IPS-15b (cell line): ENCODE data around the gene ZNF207.
"Not testable (repeated sequence)": the region's sequence is repeated elsewhere in the genome, so short reads cannot be mapped to it uniquely, and the experiment has no call there.

Source experiments
- H3K27me3 ChIP-seq: one replicate; pipeline ENCODE4 v1.6.1; 2013; ENCODE audit warnings: low read length; ENCODE audit not compliant: control insufficient read depth, insufficient read depth
- H3K36me3 ChIP-seq: one replicate; pipeline ENCODE4 v1.6.1; 2013; ENCODE audit warnings: low read length; ENCODE audit not compliant: control insufficient read depth, insufficient read depth
- H3K4me1 ChIP-seq: one replicate; pipeline ENCODE4 v1.6.1; 2013; ENCODE audit warnings: mild to moderate bottlenecking, low read length; ENCODE audit not compliant: control insufficient read depth, insufficient read depth
- H3K4me3 ChIP-seq: one replicate; pipeline ENCODE4 v1.5.1; 2013; ENCODE audit warnings: low read depth, low read length
- H3K9ac ChIP-seq: one replicate; pipeline ENCODE4 v1.6.1; 2013; ENCODE audit warnings: low read depth, mild to moderate bottlenecking, low read length
- H3K9me3 ChIP-seq: one replicate; pipeline ENCODE4 v1.6.1; 2013; ENCODE audit warnings: mild to moderate bottlenecking, low read length; ENCODE audit not compliant: control insufficient read depth, insufficient read depth

Gene ZNF207

GRCh38 chr17:32318071-32318470, 31.9 kb upstream of the ZNF207 start:
- H3K36me3 ChIP-seq = peaks cover 2% of the 10 kb centered on the region
- H3K27me3 ChIP-seq = no peaks in the 10 kb centered on the region
- H3K4me3 ChIP-seq = no peak overlapping the region
- H3K9ac ChIP-seq = no peak overlapping the region
- H3K4me1 ChIP-seq = no peaks in the 10 kb centered on the region
- no peaks in the 10 kb centered on the region for H3K9me3 ChIP-seq

GRCh38 chr17:32319548-32319905, 30.4 kb upstream of the ZNF207 start:
- H3K4me3 ChIP-seq = no peak overlapping the region
- H3K9ac ChIP-seq = no peak overlapping the region
- no peaks in the 10 kb centered on the region for H3K27me3 ChIP-seq
- peaks cover 10% of the 10 kb centered on the region for H3K4me1 ChIP-seq
- H3K36me3 ChIP-seq = peaks cover 2% of the 10 kb centered on the region
- no peaks in the 10 kb centered on the region for H3K9me3 ChIP-seq

GRCh38 chr17:32320080-32320479, 29.9 kb upstream of the ZNF207 start:
- H3K9ac ChIP-seq, H3K4me1 ChIP-seq, H3K4me3 ChIP-seq, H3K36me3 ChIP-seq, H3K9me3 ChIP-seq, H3K27me3 ChIP-seq: not testable (repeated sequence)

GRCh38 chr17:32320847-32321246, 29.1 kb upstream of the ZNF207 start:
- peaks cover 2% of the 10 kb centered on the region for H3K36me3 ChIP-seq

GRCh38 chr17:32323046-32323445, 26.9 kb upstream of the ZNF207 start:
- Histone ChIP-seq H3K27me3 (no peaks in the 10 kb centered on the region), H3K36me3 (peaks cover 2% of the 10 kb centered on the region), H3K9ac (no peak overlapping the region), H3K4me3 (no peak overlapping the region), H3K9me3 (no peaks in the 10 kb centered on the region), H3K4me1 (peaks cover 10% of the 10 kb centered on the region)

More at GRCh38 chr17:32320847-32321246, 29.1 kb upstream of the ZNF207 start:
- Histone ChIP-seq H3K9ac (no peak overlapping the region), H3K4me1 (peaks cover 10% of the 10 kb centered on the region), H3K9me3 (no peaks in the 10 kb centered on the region), H3K27me3 (no peaks in the 10 kb centered on the region), H3K4me3 (no peak overlapping the region)

- Histone ChIP-seq H3K4me1 (peaks cover 10% of the 10 kb centered on the region), H3K36me3 (peaks cover 2% of the 10 kb centered on the region), H3K9me3 (no peaks in the 10 kb centered on the region), H3K4me3 (no peak overlapping the region), H3K27me3 (no peaks in the 10 kb centered on the region), H3K9ac (no peak overlapping the region)
These were observed 26.0 kb upstream of the ZNF207 start for GRCh38 chr17:32323811-32324491.

- H3K9me3 ChIP-seq = no peaks in the 10 kb centered on the region
- H3K9ac ChIP-seq = no peak overlapping the region
- H3K4me3 ChIP-seq = no peak overlapping the region
- H3K36me3 ChIP-seq = peaks cover under 1% of the 10 kb centered on the region
- peaks cover 10% of the 10 kb centered on the region for H3K4me1 ChIP-seq
- no peaks in the 10 kb centered on the region for H3K27me3 ChIP-seq
These were observed 22.0 kb upstream of the ZNF207 start for GRCh38 chr17:32327911-32328310.

GRCh38 chr17:32330147-32330546, 19.8 kb upstream of the ZNF207 start:
- H3K4me3 ChIP-seq = no peak overlapping the region
- H3K4me1 ChIP-seq = no peaks in the 10 kb centered on the region
- H3K9me3 ChIP-seq = no peaks in the 10 kb centered on the region
- H3K9ac ChIP-seq = no peak overlapping the region
- H3K27me3 ChIP-seq = no peaks in the 10 kb centered on the region
- H3K36me3 ChIP-seq = peaks cover 5% of the 10 kb centered on the region

GRCh38 chr17:32331243-32332040, 18.5 kb upstream of the ZNF207 start:
- Histone ChIP-seq H3K9ac (no peak overlapping the region), H3K4me3 (no peak overlapping the region), H3K36me3 (peaks cover 5% of the 10 kb centered on the region), H3K4me1 (no peaks in the 10 kb centered on the region), H3K9me3 (no peaks in the 10 kb centered on the region), H3K27me3 (no peaks in the 10 kb centered on the region)

GRCh38 chr17:32333187-32333586, 16.8 kb upstream of the ZNF207 start:
- no peak overlapping the region for H3K4me3 ChIP-seq
- no peak overlapping the region for H3K9ac ChIP-seq
- no peaks in the 10 kb centered on the region for H3K27me3 ChIP-seq
- no peaks in the 10 kb centered on the region for H3K4me1 ChIP-seq
- no peaks in the 10 kb centered on the region for H3K9me3 ChIP-seq
- peaks cover 9% of the 10 kb centered on the region for H3K36me3 ChIP-seq

GRCh38 chr17:32335046-32335445, 14.9 kb upstream of the ZNF207 start:
- no peaks in the 10 kb centered on the region for H3K27me3 ChIP-seq
- peaks cover 9% of the 10 kb centered on the region for H3K36me3 ChIP-seq
- H3K9ac ChIP-seq = no peak overlapping the region
- H3K4me1 ChIP-seq = no peaks in the 10 kb centered on the region
- no peaks in the 10 kb centered on the region for H3K9me3 ChIP-seq
- H3K4me3 ChIP-seq = no peak overlapping the region

GRCh38 chr17:32335687-32336086, 14.3 kb upstream of the ZNF207 start:
- no peak overlapping the region for H3K9ac ChIP-seq
- no peak overlapping the region for H3K4me3 ChIP-seq
- H3K9me3 ChIP-seq = no peaks in the 10 kb centered on the region
- no peaks in the 10 kb centered on the region for H3K27me3 ChIP-seq
- no peaks in the 10 kb centered on the region for H3K4me1 ChIP-seq
- H3K36me3 ChIP-seq = peaks cover 9% of the 10 kb centered on the region
